Tracheal epithelial cell (primary cell): ENCODE measurements around the gene MEFV. TPM values are rescaled to one million over a fixed set of nuclear protein-coding genes. Genes with fewer than 3 reads are reported as not detected.

ENCODE experiments used
- total RNA-seq: library from RNA; depleted of rRNA; stranded (reverse); fragments of >200 nt; gene quantifications from 2 replicates; pipeline ENCODE4 v1.2.1, GENCODE V29; 2014

MEFV gene, protein sequence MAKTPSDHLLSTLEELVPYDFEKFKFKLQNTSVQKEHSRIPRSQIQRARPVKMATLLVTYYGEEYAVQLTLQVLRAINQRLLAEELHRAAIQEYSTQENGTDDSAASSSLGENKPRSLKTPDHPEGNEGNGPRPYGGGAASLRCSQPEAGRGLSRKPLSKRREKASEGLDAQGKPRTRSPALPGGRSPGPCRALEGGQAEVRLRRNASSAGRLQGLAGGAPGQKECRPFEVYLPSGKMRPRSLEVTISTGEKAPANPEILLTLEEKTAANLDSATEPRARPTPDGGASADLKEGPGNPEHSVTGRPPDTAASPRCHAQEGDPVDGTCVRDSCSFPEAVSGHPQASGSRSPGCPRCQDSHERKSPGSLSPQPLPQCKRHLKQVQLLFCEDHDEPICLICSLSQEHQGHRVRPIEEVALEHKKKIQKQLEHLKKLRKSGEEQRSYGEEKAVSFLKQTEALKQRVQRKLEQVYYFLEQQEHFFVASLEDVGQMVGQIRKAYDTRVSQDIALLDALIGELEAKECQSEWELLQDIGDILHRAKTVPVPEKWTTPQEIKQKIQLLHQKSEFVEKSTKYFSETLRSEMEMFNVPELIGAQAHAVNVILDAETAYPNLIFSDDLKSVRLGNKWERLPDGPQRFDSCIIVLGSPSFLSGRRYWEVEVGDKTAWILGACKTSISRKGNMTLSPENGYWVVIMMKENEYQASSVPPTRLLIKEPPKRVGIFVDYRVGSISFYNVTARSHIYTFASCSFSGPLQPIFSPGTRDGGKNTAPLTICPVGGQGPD
- under 0.01 TPM in 1 of 2 replicates, not detected in the other for total RNA-seq

DNA sequence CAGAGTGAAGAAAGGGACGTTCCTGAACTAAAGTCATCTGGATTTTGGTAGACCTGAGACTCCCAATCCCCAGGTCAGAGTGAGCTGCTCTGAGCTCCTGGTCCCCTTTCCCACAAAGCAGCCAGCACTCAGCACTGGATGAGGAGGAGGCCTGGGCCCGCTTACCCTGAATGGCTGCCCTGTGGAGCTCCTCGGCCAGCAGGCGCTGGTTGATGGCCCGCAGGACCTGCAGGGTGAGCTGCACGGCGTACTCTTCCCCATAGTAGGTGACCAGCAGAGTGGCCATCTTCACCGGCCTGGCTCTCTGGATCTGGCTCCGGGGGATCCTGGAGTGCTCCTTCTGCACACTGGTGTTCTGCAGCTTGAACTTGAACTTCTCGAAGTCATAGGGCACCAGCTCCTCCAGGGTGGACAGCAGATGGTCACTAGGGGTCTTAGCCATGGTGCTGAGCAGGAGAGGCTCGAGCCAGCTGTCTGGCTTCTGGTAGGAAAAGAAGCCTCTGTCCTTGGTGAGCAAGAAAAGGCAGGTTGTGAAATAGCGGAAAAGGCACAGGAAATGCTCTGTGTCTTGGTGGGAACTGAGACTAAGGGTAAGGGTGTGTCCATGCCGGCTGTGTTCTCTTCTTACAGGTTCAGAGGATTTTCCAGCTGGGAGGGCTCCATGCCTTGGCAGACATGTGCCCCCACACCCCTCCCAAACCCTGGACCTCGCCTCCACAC is at the start of gene MEFV:
Gene MEFV (minus strand): TSS at position 488 of the 720 bp plus-strand sequence. CDS start 46 bp downstream, at position 442.

DNA sequence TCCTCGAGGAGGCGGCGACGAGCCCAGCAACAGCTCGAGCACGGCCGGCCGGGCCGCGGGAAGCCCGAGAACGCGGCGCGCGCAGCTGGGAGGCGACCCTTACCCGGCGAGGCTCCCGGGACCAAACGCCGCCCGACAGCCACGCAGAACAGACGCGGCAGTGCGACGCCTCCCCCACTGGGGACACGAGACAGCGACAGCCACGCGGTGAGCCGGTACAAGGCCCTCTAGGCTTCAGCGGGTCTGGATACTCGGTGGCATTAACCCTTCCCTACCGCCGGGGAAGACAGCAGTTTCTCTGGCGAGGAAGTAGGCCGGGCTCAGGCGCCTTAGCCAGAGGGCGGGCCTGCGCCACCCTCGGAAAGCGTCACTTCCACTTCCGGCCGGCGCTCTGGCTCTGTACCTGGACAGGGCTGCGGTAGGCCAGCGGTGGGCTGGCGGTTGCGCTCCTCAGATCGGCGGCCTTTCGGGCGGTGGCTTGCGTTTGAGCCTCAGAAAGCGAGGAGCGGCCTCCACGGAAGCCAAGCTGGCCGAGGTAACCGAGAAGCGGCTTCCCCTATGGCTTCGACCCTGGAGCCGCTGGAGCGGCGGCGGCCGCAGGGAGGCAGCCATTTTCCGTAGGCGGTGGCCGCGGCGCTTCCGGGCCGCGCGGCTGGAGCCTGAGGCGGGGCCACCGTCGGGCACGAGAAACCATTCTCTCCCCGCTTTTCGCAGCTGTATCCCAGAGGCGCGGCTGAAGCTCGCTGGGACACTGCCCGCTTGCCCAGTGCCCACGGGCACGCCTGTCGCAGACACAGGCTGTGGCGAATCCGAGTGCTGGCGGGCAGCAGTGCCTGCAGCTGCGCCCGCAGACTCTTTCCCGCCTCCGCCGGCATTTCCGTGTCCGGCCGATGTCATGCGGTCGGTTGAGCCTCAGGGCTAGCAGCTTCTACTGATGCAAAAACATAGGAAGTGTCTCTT is 49.0 kb upstream of the MEFV start, which contains the start of the genes TIGD7 and ZNF75A:
Gene TIGD7 (minus strand): TSS at position 322 of the 960 bp plus-strand sequence. CDS start 4,816 bp downstream, outside the sequence.
Gene ZNF75A (plus strand): TSS at position 389 of the 960 bp plus-strand sequence. CDS start 2,932 bp downstream, outside the sequence.

DNA sequence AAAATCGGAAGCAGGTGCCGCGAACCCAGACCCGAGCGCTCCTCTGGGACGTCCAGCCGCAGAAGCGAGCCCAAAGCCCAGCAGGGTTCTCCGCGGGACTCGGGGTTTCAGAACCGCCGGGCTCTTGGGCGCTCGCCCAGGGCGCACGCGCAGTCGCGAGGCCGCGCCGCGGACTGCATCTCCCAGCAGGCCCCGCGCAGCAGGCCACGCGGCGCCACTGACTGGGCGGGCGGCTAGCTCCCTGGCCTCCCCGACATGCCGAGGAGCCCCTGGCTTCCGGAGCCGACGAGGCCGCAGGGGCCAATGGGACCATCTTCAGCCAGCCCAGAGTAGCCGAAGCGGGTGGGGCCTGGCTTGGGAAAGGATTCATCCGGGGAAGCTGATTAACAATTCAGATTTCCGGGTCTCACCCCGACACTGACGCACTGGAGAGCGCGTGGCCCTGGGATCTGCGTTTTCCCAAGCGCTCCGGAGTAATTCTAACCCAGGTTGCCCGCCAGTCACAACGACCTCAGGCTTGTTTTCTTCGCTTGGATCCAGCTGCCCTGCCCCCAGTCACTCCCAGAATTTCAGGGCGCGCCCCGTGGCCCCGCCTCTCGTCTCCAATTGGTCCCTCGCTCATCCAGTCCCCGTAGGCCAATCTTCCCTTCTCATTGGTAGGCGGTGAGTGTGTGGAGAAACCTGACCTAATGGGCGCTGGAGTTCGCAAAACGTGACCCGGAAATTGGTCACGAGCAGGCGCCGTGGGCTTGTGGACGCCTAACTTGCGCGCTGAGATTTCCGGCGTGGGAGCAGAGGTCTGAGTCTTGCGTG is 26.5 kb upstream of the MEFV start, which contains the start of gene ZNF263:
Gene ZNF263 (plus strand): TSS at position 762 of the 813 bp plus-strand sequence. CDS start 328 bp downstream, outside the sequence.

DNA sequence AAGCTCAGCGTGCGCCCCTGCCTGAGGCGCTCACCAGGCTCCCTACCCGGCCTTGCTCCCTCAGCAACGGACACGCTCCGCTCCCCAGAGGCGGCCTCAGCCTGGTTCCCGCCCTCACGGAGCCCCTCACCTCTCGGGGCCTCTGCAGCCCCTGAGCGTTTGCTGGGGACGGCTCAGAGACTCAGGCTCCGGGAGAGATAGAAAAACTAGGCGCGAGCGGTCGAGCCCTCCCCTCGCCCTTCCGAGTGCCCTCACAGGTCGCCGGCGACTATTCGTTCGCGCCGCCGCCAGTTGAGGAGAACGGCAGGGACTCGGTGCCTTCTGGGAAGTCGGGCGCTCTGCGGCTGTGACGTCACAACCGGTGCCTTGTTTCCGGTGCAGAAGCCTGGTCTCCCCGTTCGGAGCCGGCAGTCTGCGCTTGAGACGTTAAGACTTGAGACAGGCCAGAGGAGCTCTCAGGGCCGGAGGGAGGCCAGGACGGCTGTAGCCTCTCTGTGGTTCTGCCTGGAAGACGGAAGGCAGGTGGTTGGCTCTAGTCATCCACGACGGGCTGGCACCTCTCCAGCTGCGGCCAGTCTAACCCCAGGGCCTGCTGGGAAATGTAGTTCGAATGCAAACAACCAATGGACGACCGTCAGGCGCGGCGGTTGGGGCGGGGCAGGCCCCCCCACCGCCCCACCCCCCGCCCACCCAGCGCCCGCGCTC is 21.4 kb downstream of the MEFV start, which contains the start of gene ZNF200:
Gene ZNF200 (minus strand): TSS at position 302 of the 705 bp plus-strand sequence. CDS start 1,403 bp downstream, outside the sequence.

Other genes starting within 250 kb of the MEFV start
- gene CLDN9, start 243.7 kb downstream of the MEFV start, total RNA-seq, result not detected in 2 replicates
- 0.21 and 4.8 TPM in 2 replicates for gene CLDN6, start 238.4 kb downstream of the MEFV start, total RNA-seq
- 336 and 560 TPM in 2 replicates for gene TNFRSF12A, start 236.3 kb downstream of the MEFV start, total RNA-seq
- gene HCFC1R1, start 232.7 kb downstream of the MEFV start, total RNA-seq, result 8.3 and 21.7 TPM in 2 replicates
- gene THOC6, start 232.6 kb downstream of the MEFV start, total RNA-seq, result 20.9 and 35.4 TPM in 2 replicates
- 10.4 and 11.3 TPM in 2 replicates for gene BICDL2, start 219.7 kb downstream of the MEFV start, total RNA-seq
- gene MMP25, start 210.1 kb downstream of the MEFV start, total RNA-seq, result under 0.01 and 0.24 TPM in 2 replicates
- gene IL32, start 191.0 kb downstream of the MEFV start, total RNA-seq, result 1.1 and 115 TPM in 2 replicates
- not detected in 2 replicates for gene ZSCAN10, start 157.3 kb downstream of the MEFV start, total RNA-seq
- 23.9 and 35.2 TPM in 2 replicates for gene ZNF205, start 144.0 kb downstream of the MEFV start, total RNA-seq
- gene ZNF213, start 121.6 kb downstream of the MEFV start, total RNA-seq, result 9.2 and 12.6 TPM in 2 replicates
- gene OR1F1, start 68.4 kb downstream of the MEFV start, total RNA-seq, result not detected in 2 replicates
- gene ZNF200, start 21.5 kb downstream of the MEFV start, total RNA-seq, result 7.7 and 8.7 TPM in 2 replicates
- gene ZNF263, start 26.9 kb upstream of the MEFV start, total RNA-seq, result 57.1 and 69.9 TPM in 2 replicates
- 2.2 and 3.6 TPM in 2 replicates for gene TIGD7, start 48.8 kb upstream of the MEFV start, total RNA-seq
- 12.5 and 19.0 TPM in 2 replicates for gene ZNF75A, start 48.9 kb upstream of the MEFV start, total RNA-seq
- gene OR2C1, start 99.3 kb upstream of the MEFV start, total RNA-seq, result 0.24 TPM in 1 of 2 replicates, not detected in the other
- 9.9 and 17.1 TPM in 2 replicates for gene ZSCAN32, start 144.4 kb upstream of the MEFV start, total RNA-seq
- gene ZNF174, start 144.6 kb upstream of the MEFV start, total RNA-seq, result 3.8 and 3.9 TPM in 2 replicates
- gene ZNF597, start 186.9 kb upstream of the MEFV start, total RNA-seq, result 1.4 and 1.5 TPM in 2 replicates
- gene NAA60, start 187.0 kb upstream of the MEFV start, total RNA-seq, result 7.0 and 10.7 TPM in 2 replicates
- not detected in 2 replicates for gene C16orf90, start 238.9 kb upstream of the MEFV start, total RNA-seq
- 8.2 and 9.2 TPM in 2 replicates for gene CLUAP1, start 244.4 kb upstream of the MEFV start, total RNA-seq